Calu3 (cell line): ENCODE results near the gene TNP1. TPM values are rescaled to one million over a fixed set of nuclear protein-coding genes. Genes with fewer than 3 reads are reported as not detected.

ENCODE experiments used
- BruUV-seq: library from RNA; stranded (reverse); fragments of 400-500 nt; replicated peaks from 2 replicates; lab custom pipeline; 2021; lab: Mats Ljungman, UMichigan
- CTCF ChIA-PET: fragments of 300-600 bp; sonication (Branson Sonifier 250); formaldehyde crosslinking; loops from one replicate; lab custom pipeline; 2022; ENCODE audit warnings: antibody characterized with exemption; lab: Charles Lee
- DNase-seq: peaks from one replicate; pipeline ENCODE4 v3.0.0; 2022
- H3K27ac Mint-ChIP-seq: one replicate; pipeline ENCODE4 v1.8.0; 2022; ENCODE audit warnings: mixed read lengths; ENCODE audit not compliant: unreplicated experiment
- H3K27me3 Mint-ChIP-seq: one replicate; pipeline ENCODE4 v1.8.0; 2022; ENCODE audit warnings: mixed read lengths; ENCODE audit not compliant: unreplicated experiment
- H3K36me3 Mint-ChIP-seq: one replicate; pipeline ENCODE4 v1.8.0; 2022; ENCODE audit warnings: mild to moderate bottlenecking, moderate library complexity, mixed read lengths; ENCODE audit not compliant: insufficient read depth, unreplicated experiment
- H3K4me1 Mint-ChIP-seq: one replicate; pipeline ENCODE4 v1.8.0; 2022; ENCODE audit warnings: mild to moderate bottlenecking, low read depth, mixed read lengths; ENCODE audit not compliant: unreplicated experiment
- H3K4me3 Mint-ChIP-seq: one replicate; pipeline ENCODE4 v1.8.0; 2022; ENCODE audit warnings: mild to moderate bottlenecking, low read depth, moderate library complexity, mixed read lengths; ENCODE audit not compliant: unreplicated experiment
- H3K9me3 Mint-ChIP-seq: one replicate; pipeline ENCODE4 v1.8.0; 2022; ENCODE audit warnings: low read depth, mixed read lengths; ENCODE audit not compliant: unreplicated experiment
- intact Hi-C: fragments of 100-400 bp; cut with micrococcal nuclease; formaldehyde crosslinking; loops from one replicate; pipeline ENCODE4 v1.10.0; 2022; ENCODE audit not compliant: unreplicated experiment
- total RNA-seq: library from RNA; stranded (reverse); gene quantifications from 2 replicates; pipeline ENCODE4 v1.2.3, GENCODE V29; 2022
- TF ChIP-seq, protein P1 (sequence below): fragments of 200-600 bp; IDR thresholded peaks from one replicate; pipeline ENCODE4 v1.8.0; 2022; ENCODE audit warnings: antibody characterized with exemption; ENCODE audit not compliant: unreplicated experiment

Gene TNP1
- total RNA-seq, 1 experiment from 2014 or later, result not detected

- no peaks in the 10 kb centered on the region for H3K27me3 Mint-ChIP-seq
- TF ChIP-seq, protein P1, sequence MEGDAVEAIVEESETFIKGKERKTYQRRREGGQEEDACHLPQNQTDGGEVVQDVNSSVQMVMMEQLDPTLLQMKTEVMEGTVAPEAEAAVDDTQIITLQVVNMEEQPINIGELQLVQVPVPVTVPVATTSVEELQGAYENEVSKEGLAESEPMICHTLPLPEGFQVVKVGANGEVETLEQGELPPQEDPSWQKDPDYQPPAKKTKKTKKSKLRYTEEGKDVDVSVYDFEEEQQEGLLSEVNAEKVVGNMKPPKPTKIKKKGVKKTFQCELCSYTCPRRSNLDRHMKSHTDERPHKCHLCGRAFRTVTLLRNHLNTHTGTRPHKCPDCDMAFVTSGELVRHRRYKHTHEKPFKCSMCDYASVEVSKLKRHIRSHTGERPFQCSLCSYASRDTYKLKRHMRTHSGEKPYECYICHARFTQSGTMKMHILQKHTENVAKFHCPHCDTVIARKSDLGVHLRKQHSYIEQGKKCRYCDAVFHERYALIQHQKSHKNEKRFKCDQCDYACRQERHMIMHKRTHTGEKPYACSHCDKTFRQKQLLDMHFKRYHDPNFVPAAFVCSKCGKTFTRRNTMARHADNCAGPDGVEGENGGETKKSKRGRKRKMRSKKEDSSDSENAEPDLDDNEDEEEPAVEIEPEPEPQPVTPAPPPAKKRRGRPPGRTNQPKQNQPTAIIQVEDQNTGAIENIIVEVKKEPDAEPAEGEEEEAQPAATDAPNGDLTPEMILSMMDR, result no peak
- no TSS peak for BruUV-seq
These were observed 5.8 kb upstream of the TNP1 start for GRCh38 chr2:216865658-216866057.

GRCh38 chr2:216863946-216864345 lies 4.1 kb upstream of the TNP1 start:
- TF ChIP-seq, protein P1, result no peak
- no TSS peak for BruUV-seq
- CTCF ChIA-PET, result no interaction called here
- Mint-ChIP-seq H3K27me3 (no peaks in the 10 kb centered on the region), H3K36me3 (no peaks in the 10 kb centered on the region), H3K4me3 (no peak overlapping the region), H3K4me1 (no peaks in the 10 kb centered on the region), H3K9me3 (peaks cover 6% of the 10 kb centered on the region), H3K27ac (no peak overlapping the region)
- no peak for DNase-seq
- intact Hi-C loops, result no loop called here

More at GRCh38 chr2:216865658-216866057, 5.8 kb upstream of the TNP1 start:
- Mint-ChIP-seq H3K4me3 (no peak overlapping the region), H3K27ac (no peak overlapping the region), H3K36me3 (no peaks in the 10 kb centered on the region), H3K9me3 (peaks cover 6% of the 10 kb centered on the region), H3K4me1 (no peaks in the 10 kb centered on the region)
- intact Hi-C loops, result no loop called here
- CTCF ChIA-PET, result no interaction called here
- no peak for DNase-seq

GRCh38 chr2:216862628-216863398 lies 2.9 kb upstream of the TNP1 start:
- TF ChIP-seq, protein P1, result no peak
- H3K27me3 Mint-ChIP-seq, result no peaks in the 10 kb centered on the region
- peaks cover 6% of the 10 kb centered on the region for H3K9me3 Mint-ChIP-seq
- DNase-seq, result no peak
- CTCF ChIA-PET, result no interaction called here
- no peak overlapping the region for H3K27ac Mint-ChIP-seq
- intact Hi-C loops, result no loop called here
- no peaks in the 10 kb centered on the region for H3K4me1 Mint-ChIP-seq
- no TSS peak for BruUV-seq
- H3K4me3 Mint-ChIP-seq, result no peak overlapping the region
- H3K36me3 Mint-ChIP-seq, result no peaks in the 10 kb centered on the region

GRCh38 chr2:216860426-216861137 lies 718 bp upstream of the TNP1 start:
- intact Hi-C loops, result no loop called here
- BruUV-seq, result no TSS peak
- DNase-seq, result no peak
- H3K4me3 Mint-ChIP-seq, result no peak overlapping the region
- no peaks in the 10 kb centered on the region for H3K36me3 Mint-ChIP-seq
- H3K27me3 Mint-ChIP-seq, result no peaks in the 10 kb centered on the region
- TF ChIP-seq, protein P1, result no peak
- H3K9me3 Mint-ChIP-seq, result no peaks in the 10 kb centered on the region
- H3K4me1 Mint-ChIP-seq, result no peaks in the 10 kb centered on the region
- no peak overlapping the region for H3K27ac Mint-ChIP-seq
- CTCF ChIA-PET, result interaction anchor here (0.7 kb wide), 1 partner anchor 107 kb away, joined by 3 read pairs; no protein-coding TSS in a partner anchor
